DOHH2 (cell line): Measurements from ENCODE around the gene TMEM131.

Experiments
- EZH2phosphoT487 ChIP-seq: fragments of 200-600 bp; sonication (generic); IDR thresholded peaks from 2 replicates; pipeline ENCODE4 v1.6.1; 2017; ENCODE audit warnings: borderline replicate concordance, mild to moderate bottlenecking, antibody characterized with exemption, low read length, moderate library complexity, mixed read lengths
- TF ChIP-seq, protein P1 (sequence below): fragments of 200-600 bp; sonication (generic); IDR thresholded peaks from one replicate; pipeline ENCODE4 v1.5.1; 2014; ENCODE audit warnings: antibody characterized with exemption, mild to moderate bottlenecking, low read depth, low read length; ENCODE audit not compliant: poor library complexity, severe bottlenecking

DNA sequence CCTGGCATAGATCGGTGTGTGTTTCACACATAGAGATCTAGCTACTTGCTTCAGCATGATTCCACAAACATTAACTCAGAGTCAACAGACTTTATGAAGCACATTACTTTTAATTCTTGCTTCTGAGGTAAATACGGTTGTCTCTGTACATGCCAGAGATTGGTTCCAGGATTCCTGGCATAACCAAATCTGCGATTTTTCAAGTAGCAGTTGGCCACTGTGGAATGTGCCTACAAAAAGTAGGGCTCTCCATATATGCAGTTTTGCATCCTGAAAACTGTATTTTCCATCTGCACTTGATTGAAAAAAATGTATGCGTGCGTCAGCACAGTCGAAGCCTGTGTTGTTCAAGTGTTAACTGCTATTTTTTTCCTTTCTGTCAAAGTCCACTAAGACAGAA lies 197.3 kb downstream of the TMEM131 start:
- TF ChIP-seq EZH2phosphoT487, result no peak
- TF ChIP-seq, protein P1, sequence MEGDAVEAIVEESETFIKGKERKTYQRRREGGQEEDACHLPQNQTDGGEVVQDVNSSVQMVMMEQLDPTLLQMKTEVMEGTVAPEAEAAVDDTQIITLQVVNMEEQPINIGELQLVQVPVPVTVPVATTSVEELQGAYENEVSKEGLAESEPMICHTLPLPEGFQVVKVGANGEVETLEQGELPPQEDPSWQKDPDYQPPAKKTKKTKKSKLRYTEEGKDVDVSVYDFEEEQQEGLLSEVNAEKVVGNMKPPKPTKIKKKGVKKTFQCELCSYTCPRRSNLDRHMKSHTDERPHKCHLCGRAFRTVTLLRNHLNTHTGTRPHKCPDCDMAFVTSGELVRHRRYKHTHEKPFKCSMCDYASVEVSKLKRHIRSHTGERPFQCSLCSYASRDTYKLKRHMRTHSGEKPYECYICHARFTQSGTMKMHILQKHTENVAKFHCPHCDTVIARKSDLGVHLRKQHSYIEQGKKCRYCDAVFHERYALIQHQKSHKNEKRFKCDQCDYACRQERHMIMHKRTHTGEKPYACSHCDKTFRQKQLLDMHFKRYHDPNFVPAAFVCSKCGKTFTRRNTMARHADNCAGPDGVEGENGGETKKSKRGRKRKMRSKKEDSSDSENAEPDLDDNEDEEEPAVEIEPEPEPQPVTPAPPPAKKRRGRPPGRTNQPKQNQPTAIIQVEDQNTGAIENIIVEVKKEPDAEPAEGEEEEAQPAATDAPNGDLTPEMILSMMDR, result no peak
